HUES48 (cell line): ENCODE data around the gene PAPSS2.

Source experiments
- H3K27ac ChIP-seq: one replicate; pipeline ENCODE4 v1.7.0; 2013; ENCODE audit warnings: low read depth, low read length, inconsistent platforms
- H3K27me3 ChIP-seq: 2 replicates; pipeline ENCODE4 v1.6.1; 2013; ENCODE audit warnings: mild to moderate bottlenecking, low read length; ENCODE audit not compliant: control insufficient read depth, insufficient read depth
- H3K36me3 ChIP-seq: 2 replicates; pipeline ENCODE4 v1.6.1; 2013; ENCODE audit warnings: low read length; ENCODE audit not compliant: control insufficient read depth, insufficient read depth
- H3K4me1 ChIP-seq: 2 replicates; pipeline ENCODE4 v1.6.1; 2013; ENCODE audit warnings: mild to moderate bottlenecking, low read length; ENCODE audit not compliant: control insufficient read depth, insufficient read depth
- H3K4me3 ChIP-seq: 2 replicates; pipeline ENCODE4 v1.5.1; 2013; ENCODE audit warnings: mild to moderate bottlenecking, low read depth, low read length
- H3K9ac ChIP-seq: 2 replicates; pipeline ENCODE4 v1.6.1; 2013; ENCODE audit warnings: mild to moderate bottlenecking, low read depth, low read length, moderate library complexity
- H3K9me3 ChIP-seq: 2 replicates; pipeline ENCODE4 v1.6.1; 2013; ENCODE audit warnings: low read length; ENCODE audit not compliant: control insufficient read depth, insufficient read depth

The PAPSS2 gene

DNA sequence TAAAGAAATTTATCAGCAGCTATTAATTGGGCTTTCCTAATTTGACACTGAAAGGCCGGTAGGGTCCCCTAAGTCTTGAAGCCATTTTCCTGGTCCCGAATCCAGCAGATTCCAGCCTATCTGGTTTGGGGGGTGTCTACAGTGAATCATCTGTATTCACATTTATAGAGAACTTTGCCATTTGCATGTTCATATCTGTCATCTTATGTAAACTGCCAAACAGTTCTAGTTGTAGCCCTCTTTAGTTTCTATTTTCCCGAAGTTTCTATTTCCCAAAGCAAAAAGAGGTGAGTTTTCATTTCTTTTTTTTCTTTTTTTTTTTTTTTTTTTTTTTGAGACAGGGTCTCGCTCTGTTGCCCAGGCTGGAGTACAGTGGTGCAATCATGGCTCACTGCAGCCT, 47.6 kb downstream of the PAPSS2 start:
- Histone ChIP-seq H3K4me1 (no peaks in the 10 kb centered on the region), H3K27me3 (no peaks in the 10 kb centered on the region), H3K9ac (no peak overlapping the region), H3K4me3 (no peak overlapping the region), H3K36me3 (peaks cover 18% of the 10 kb centered on the region), H3K27ac (no peak overlapping the region), H3K9me3 (no peaks in the 10 kb centered on the region)

DNA sequence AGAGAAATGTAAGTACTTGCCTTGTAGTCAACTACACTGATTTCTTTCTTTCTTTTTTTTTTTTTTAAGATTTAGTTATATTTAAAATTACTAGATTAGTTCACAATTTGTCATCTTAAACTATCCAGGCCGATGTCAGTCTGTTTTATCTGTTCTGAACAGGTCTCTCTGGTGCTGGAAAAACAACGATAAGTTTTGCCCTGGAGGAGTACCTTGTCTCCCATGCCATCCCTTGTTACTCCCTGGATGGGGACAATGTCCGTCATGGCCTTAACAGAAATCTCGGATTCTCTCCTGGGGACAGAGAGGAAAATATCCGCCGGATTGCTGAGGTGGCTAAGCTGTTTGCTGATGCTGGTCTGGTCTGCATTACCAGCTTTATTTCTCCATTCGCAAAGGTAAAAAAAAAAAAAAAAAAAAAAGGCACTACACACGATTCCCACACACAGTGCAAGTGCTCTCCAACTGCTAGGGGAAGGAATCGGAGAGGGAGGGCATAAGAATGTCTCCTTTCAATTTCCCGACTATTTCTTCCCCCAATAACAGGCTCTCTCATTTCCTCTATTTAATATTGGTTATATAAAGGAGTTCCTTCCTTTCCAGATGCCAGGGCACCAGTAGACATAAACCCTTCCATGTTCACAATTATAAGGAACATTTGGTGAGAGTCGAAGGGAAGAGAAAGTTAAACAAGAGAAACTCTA, 53.4 kb downstream of the PAPSS2 start:
- Histone ChIP-seq H3K4me3 (no peak overlapping the region), H3K9me3 (no peaks in the 10 kb centered on the region), H3K27ac (no peak overlapping the region), H3K27me3 (no peaks in the 10 kb centered on the region), H3K36me3 (peaks cover 58% of the 10 kb centered on the region), H3K4me1 (peaks cover 7% of the 10 kb centered on the region; the same call in 1 of the 2 replicates), H3K9ac (no peak overlapping the region)

DNA sequence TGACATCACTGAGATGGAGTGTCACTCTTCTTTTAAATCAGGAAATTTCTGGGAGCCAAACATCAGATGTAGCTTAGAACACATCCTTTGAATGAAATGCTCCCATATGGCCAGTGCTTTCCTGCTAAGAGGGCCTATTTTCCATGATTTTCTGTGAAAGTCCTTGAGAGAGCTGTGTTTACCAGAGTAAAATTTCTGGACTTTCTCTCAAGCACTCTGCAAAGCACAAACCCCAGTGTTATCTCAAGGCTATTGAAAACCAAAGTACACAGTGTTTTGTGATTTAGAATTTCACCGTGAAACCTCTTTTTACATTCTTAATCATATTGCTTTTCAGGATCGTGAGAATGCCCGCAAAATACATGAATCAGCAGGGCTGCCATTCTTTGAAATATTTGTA, 54.0 kb downstream of the PAPSS2 start:
- Histone ChIP-seq H3K27ac (no peak overlapping the region), H3K27me3 (no peaks in the 10 kb centered on the region), H3K36me3 (peaks cover 58% of the 10 kb centered on the region), H3K4me3 (no peak overlapping the region), H3K4me1 (peaks cover 7% of the 10 kb centered on the region; the same call in 1 of the 2 replicates), H3K9me3 (no peaks in the 10 kb centered on the region), H3K9ac (no peak overlapping the region)

DNA sequence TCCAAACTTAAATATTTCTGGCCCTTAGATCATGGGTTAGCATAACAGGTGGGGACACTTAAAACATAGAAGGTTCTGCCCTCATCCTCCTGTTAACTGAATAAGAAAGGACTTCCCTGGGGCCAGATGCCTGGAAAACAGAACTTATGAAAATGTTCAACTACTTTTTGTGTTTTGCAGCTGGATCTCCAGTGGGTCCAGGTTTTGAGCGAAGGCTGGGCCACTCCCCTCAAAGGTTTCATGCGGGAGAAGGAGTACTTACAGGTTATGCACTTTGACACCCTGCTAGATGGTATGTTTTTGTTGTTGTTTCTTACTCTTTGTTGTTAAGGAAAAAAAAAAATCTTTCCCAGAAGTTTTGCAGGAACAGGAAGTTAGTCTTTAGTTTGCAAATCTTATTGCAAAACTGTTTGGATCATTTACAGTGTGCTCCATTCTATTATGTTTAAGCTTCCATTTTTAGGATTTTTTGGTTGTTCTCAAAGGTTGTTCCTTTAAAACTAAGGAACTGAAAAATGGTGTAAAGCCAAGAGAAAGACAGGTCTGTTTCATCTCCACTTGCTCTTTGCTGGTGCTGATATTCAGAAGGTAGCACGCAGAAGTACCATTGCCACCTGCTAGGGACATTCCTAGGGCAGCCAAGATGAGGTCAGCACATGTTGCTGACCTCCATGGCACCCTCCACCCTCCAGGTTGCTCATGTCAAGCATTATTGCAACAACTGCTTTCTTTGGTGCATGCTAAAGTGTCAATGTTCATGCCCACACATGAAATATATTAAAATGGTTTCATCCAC, 56.1 kb downstream of the PAPSS2 start:
- Histone ChIP-seq H3K9ac (no peak overlapping the region), H3K4me1 (peaks cover 7% of the 10 kb centered on the region; the same call in 1 of the 2 replicates), H3K27me3 (no peaks in the 10 kb centered on the region), H3K9me3 (no peaks in the 10 kb centered on the region), H3K36me3 (peaks cover 44% of the 10 kb centered on the region), H3K4me3 (no peak overlapping the region), H3K27ac (no peak overlapping the region)

DNA sequence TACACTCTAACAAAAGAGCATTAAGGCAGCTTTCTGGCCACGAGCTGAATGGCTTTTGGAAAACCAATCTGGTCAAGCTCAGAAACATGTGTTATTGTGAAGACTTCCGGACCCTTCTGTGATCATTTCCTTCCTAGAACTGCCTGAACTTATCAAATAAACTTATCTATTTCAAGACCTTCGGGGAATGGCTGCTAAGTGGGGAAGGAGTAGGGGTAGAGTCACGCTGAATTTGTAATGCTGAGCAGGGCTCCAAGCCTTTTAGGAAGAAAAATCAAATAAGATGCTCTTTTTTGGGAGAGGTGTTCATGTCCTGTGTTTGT, 56.6 kb downstream of the PAPSS2 start:
- Histone ChIP-seq H3K27ac (no peak overlapping the region), H3K9ac (no peak overlapping the region)

DNA sequence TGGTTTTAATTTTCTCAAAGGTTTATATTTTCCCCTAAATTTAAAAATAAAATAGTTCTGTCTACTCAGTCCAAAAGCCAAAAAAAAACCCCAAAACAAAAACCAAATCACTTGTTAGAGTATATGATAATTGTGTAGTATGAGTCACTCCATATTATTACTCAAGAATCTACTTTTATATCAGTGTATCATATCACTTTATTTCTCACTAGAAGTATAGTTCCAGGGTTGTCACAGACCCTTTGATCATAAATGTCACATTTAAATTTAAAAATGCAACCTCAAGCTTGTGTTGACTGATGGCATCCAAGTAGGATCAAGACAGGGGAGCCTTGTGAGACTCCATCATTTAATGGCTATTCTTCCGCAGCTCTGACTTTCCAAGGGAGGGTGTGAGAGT, 61.0 kb downstream of the PAPSS2 start:
- Histone ChIP-seq H3K4me3 (no peak overlapping the region), H3K4me1 (no peaks in the 10 kb centered on the region), H3K9me3 (no peaks in the 10 kb centered on the region)

More for the DNA sequence above, 56.6 kb downstream of the PAPSS2 start:
- peaks cover 40% of the 10 kb centered on the region for H3K36me3 ChIP-seq
- no peaks in the 10 kb centered on the region for H3K9me3 ChIP-seq
- no peak overlapping the region for H3K4me3 ChIP-seq
- peaks cover 7% of the 10 kb centered on the region; the same call in 1 of the 2 replicates for H3K4me1 ChIP-seq
- no peaks in the 10 kb centered on the region for H3K27me3 ChIP-seq

DNA sequence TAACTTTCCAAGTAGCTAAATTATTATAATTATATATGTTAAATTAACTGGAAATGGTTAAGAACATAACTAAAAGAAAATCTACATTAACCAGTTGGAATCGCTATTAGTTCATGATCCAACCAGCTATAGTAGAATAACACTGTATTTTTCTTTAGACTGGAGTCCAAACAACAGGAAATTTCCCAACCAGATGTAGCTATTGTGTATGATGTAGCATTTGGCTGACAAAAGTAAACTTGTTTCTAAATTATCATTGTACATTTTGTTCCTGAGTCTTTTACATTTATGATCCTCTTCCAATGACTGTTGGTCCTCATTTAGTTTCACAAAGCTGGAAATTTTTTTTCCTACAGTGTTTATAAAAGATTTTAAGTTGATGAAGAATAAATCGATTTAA, 62.1 kb downstream of the PAPSS2 start:
- Histone ChIP-seq H3K27ac (no peak overlapping the region), H3K9me3 (no peaks in the 10 kb centered on the region), H3K36me3 (peaks cover 9% of the 10 kb centered on the region), H3K4me1 (no peaks in the 10 kb centered on the region), H3K27me3 (no peaks in the 10 kb centered on the region), H3K9ac (no peak overlapping the region), H3K4me3 (no peak overlapping the region)

More for the DNA sequence above, 61.0 kb downstream of the PAPSS2 start:
- Histone ChIP-seq H3K27me3 (no peaks in the 10 kb centered on the region), H3K9ac (no peak overlapping the region), H3K27ac (no peak overlapping the region), H3K36me3 (peaks cover 20% of the 10 kb centered on the region)

DNA sequence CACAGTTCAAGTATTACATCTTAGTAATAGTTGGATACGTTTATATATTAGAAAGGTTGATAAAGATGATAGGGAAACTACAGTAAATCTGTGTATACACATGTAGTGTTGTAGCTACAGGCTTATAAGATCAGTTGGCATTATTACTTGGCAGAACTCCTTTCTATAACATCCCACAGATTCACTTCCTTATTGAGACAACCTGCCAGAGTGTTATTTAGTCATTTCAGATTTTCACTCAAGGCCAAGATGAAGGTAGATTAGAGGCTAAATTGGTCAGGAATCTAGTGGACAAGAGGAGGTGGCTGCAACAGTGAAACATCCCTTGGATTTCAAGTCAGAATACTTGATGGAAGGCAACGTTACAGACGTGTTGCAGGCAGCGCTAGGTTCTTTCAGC, 63.0 kb downstream of the PAPSS2 start:
- H3K9me3 ChIP-seq, result no peaks in the 10 kb centered on the region
- H3K27me3 ChIP-seq, result no peaks in the 10 kb centered on the region
- no peak overlapping the region for H3K9ac ChIP-seq
- peaks cover 3% of the 10 kb centered on the region; the same call in 1 of the 2 replicates for H3K36me3 ChIP-seq
- H3K27ac ChIP-seq, result no peak overlapping the region
- H3K4me1 ChIP-seq, result no peaks in the 10 kb centered on the region
- H3K4me3 ChIP-seq, result no peak overlapping the region

DNA sequence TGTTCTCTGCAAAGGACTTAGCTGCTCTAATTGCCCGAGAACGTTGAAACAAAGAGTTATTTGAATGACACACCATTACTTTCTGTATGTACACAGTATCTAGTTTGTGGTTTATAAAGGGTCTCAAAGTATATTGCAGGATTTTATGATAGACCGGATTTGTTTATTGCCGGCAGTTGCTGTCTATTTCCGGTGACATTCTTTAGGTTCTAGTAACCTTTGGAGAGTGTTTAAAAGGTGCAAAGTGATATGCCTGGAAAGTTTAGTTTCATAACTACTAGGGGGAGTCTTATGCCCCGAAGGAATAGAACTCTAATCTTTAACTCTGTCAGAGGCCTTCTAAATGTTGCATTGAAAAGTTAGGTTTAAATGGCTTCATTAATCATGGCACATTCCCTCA, 63.8 kb downstream of the PAPSS2 start:
- Histone ChIP-seq H3K4me3 (no peak overlapping the region), H3K4me1 (no peaks in the 10 kb centered on the region), H3K9me3 (no peaks in the 10 kb centered on the region), H3K27me3 (no peaks in the 10 kb centered on the region), H3K27ac (no peak overlapping the region), H3K36me3 (peaks cover 3% of the 10 kb centered on the region; the same call in 1 of the 2 replicates), H3K9ac (no peak overlapping the region)

DNA sequence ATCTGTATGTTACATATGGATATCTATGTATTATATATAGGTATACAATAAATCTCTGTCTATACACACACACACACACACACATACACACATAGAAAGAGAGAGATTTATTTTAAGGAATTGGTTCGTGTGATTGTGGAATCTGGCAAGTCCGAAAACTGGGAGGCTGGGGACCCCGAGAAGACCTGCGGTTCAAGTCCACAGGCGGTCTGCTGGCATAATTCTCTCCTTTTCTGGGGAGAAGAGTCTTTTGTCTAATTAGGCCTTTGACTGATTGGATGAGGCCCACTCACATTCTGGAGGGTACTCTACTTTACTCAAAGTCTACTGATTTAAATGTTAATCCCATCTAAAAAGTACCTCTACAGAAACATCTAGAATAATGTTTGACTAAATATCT, 65.1 kb downstream of the PAPSS2 start:
- no peak overlapping the region for H3K27ac ChIP-seq
- no peak overlapping the region for H3K9ac ChIP-seq
- no peak overlapping the region for H3K4me3 ChIP-seq
- H3K4me1 ChIP-seq, result peaks cover under 1% of the 10 kb centered on the region; the same call in 1 of the 2 replicates
- H3K27me3 ChIP-seq, result no peaks in the 10 kb centered on the region
- H3K9me3 ChIP-seq, result no peaks in the 10 kb centered on the region
- H3K36me3 ChIP-seq, result peaks cover 3% of the 10 kb centered on the region; the same call in 1 of the 2 replicates

DNA sequence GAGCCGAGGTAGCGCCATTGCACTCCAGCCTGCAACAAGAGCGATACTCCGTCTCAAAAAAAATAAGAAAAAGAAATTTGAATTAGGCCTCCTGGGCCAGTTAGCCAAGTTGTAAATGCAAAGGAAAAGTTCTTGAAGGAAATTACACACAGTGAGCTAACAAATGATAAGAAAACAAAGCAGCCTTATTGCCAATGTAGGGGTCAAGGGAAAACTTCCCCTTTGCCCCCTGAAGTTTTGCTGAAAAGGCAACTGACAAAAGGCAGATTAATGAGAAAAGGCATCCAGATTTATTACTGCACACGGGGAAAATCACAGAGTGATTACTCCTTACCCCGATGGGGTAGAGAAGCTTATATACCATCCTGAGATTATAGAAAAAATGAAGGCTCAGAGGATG, 70.3 kb downstream of the PAPSS2 start:
- Histone ChIP-seq H3K4me1 (peaks cover 12% of the 10 kb centered on the region), H3K36me3 (no peaks in the 10 kb centered on the region; the same call in 1 of the 2 replicates), H3K27me3 (no peaks in the 10 kb centered on the region), H3K27ac (no peak overlapping the region), H3K9me3 (no peaks in the 10 kb centered on the region), H3K4me3 (no peak overlapping the region), H3K9ac (no peak overlapping the region)
